Measurements from ENCODE around the gene GDF10.

The GDF10 gene

GRCh38 chr10:47294501-47294900 lies 5.5 kb upstream of the GDF10 start:
- DNase-seq (ENCODE audit: low spot score), result no peak

- no peak for DNase-seq (ENCODE audit: low spot score)
Observed at GRCh38 chr10:47295411-47295810, 4.6 kb upstream of the GDF10 start.

GRCh38 chr10:47296156-47296894 lies 3.7 kb upstream of the GDF10 start:
- no peak for DNase-seq (ENCODE audit: low spot score)

- no peak for DNase-seq (ENCODE audit: low spot score)
Observed at GRCh38 chr10:47296941-47297340, 3.1 kb upstream of the GDF10 start.

GRCh38 chr10:47297866-47298540 lies 2.0 kb upstream of the GDF10 start:
- no peak for DNase-seq (ENCODE audit: low spot score)

GRCh38 chr10:47298715-47299114 lies 1.3 kb upstream of the GDF10 start:
- DNase-seq (ENCODE audit: low spot score), result no peak

- no peak for DNase-seq (ENCODE audit: low spot score)
Observed at GRCh38 chr10:47300429-47300931, 483 bp downstream of the GDF10 start.

GRCh38 chr10:47301833-47302232 lies 1.8 kb downstream of the GDF10 start:
- no peak for DNase-seq (ENCODE audit: low spot score)

GRCh38 chr10:47303105-47303504 lies 3.1 kb downstream of the GDF10 start:
- DNase-seq (ENCODE audit: low spot score), result no peak

- no peak for DNase-seq (ENCODE audit: low spot score)
Observed at GRCh38 chr10:47303866-47304265, 3.9 kb downstream of the GDF10 start.

GRCh38 chr10:47305566-47305965 lies 5.6 kb downstream of the GDF10 start:
- no peak for DNase-seq (ENCODE audit: low spot score)

GRCh38 chr10:47306387-47307210 lies 6.6 kb downstream of the GDF10 start:
- no peak for DNase-seq (ENCODE audit: low spot score)

- no peak for DNase-seq (ENCODE audit: low spot score)
Observed at GRCh38 chr10:47307381-47307780, 7.4 kb downstream of the GDF10 start.

GRCh38 chr10:47308775-47309174 lies 8.8 kb downstream of the GDF10 start:
- DNase-seq (ENCODE audit: low spot score), result no peak

GRCh38 chr10:47309408-47310089 lies 9.6 kb downstream of the GDF10 start:
- DNase-seq (ENCODE audit: low spot score), result no peak

GRCh38 chr10:47310090-47310505 lies 10.1 kb downstream of the GDF10 start:
- no peak for DNase-seq (ENCODE audit: low spot score)

GRCh38 chr10:47311193-47311931 lies 11.4 kb downstream of the GDF10 start:
- peak; percentile 56 for DNase-seq (ENCODE audit: low spot score)

GRCh38 chr10:47311932-47312662 lies 12.1 kb downstream of the GDF10 start:
- peak; percentile 80 for DNase-seq (ENCODE audit: low spot score)

GRCh38 chr10:47312663-47312995 lies 12.6 kb downstream of the GDF10 start:
- DNase-seq (ENCODE audit: low spot score), result no peak

- DNase-seq (ENCODE audit: low spot score), result no peak
Observed at GRCh38 chr10:47314416-47314970, 14.5 kb downstream of the GDF10 start.

Data from CD4-positive, alpha-beta T cell treated with Interleukin-15 for 4 hours (primary cell).